ENCODE measurements around the gene GARIN5A. TPM values are rescaled to one million over a fixed set of nuclear protein-coding genes. Genes with fewer than 3 reads are reported as not detected.

GARIN5A gene
- total RNA-seq, 1 donor from 2014 or later = 11.5 TPM

DNA sequence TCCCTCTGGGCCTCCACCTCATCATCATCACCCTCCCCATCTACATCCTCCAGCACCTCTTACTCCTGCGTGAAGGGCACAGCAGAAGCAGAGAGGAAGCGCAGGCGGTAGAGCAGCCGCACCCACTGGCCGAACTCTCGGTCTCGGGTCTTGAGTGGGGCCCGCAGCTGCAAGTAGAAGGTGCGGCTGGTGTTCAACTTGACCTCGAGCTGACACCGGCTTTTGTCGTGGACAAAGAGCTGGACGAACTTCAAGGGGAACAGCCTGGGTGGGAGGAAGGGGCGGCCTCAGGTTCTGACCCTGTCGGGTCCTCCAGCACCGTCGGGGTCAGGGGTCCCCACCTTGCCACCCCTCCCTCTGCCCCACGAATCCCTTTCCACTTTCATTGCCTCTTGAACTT is 9.1 kb downstream of the GARIN5A start:
- no peaks in the 10 kb centered on the region for H3K4me1 Mint-ChIP-seq
- no peak overlapping the region for H3K4me3 Mint-ChIP-seq
- H3K27ac Mint-ChIP-seq = no peak overlapping the region
- no peaks in the 10 kb centered on the region for H3K27me3 Mint-ChIP-seq (ENCODE audit: low read depth)
- H3K9me3 Mint-ChIP-seq = no peaks in the 10 kb centered on the region
- H3K36me3 Mint-ChIP-seq = no peaks in the 10 kb centered on the region
- no peak for DNase-seq (ENCODE audit: low spot score in 2 of 2, unreplicated experiment in 2 of 2)
- TF ChIP-seq, protein P1, sequence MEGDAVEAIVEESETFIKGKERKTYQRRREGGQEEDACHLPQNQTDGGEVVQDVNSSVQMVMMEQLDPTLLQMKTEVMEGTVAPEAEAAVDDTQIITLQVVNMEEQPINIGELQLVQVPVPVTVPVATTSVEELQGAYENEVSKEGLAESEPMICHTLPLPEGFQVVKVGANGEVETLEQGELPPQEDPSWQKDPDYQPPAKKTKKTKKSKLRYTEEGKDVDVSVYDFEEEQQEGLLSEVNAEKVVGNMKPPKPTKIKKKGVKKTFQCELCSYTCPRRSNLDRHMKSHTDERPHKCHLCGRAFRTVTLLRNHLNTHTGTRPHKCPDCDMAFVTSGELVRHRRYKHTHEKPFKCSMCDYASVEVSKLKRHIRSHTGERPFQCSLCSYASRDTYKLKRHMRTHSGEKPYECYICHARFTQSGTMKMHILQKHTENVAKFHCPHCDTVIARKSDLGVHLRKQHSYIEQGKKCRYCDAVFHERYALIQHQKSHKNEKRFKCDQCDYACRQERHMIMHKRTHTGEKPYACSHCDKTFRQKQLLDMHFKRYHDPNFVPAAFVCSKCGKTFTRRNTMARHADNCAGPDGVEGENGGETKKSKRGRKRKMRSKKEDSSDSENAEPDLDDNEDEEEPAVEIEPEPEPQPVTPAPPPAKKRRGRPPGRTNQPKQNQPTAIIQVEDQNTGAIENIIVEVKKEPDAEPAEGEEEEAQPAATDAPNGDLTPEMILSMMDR (IDR thresholded peaks at IDR 0.05; ENCODE audit: unreplicated experiment) = no peak

DNA sequence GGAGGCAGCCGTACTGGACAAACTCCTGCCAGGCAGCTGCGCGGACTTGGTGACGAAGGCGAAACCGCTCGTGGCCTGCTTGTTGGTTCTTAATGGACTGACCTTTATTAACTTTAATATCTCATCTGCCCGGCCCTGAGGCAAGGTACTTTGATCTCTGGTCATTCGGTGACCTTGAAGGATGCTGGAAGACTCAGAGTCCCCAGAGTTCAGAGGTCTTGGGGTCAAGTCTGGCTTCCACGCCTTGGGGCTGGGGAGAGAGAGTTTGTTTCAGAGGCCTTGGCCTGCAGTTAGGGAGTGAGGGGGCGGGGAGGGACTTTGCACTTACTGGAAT is 10.0 kb downstream of the GARIN5A start:
- H3K27ac Mint-ChIP-seq = no peak overlapping the region
- no peak overlapping the region for H3K4me3 Mint-ChIP-seq
- no peak for DNase-seq (ENCODE audit: low spot score in 2 of 2, unreplicated experiment in 2 of 2)
- no peaks in the 10 kb centered on the region for H3K9me3 Mint-ChIP-seq
- H3K4me1 Mint-ChIP-seq = no peaks in the 10 kb centered on the region
- H3K27me3 Mint-ChIP-seq (ENCODE audit: low read depth) = no peaks in the 10 kb centered on the region
- TF ChIP-seq, protein P1 (IDR thresholded peaks at IDR 0.05; ENCODE audit: unreplicated experiment) = no peak
- no peaks in the 10 kb centered on the region for H3K36me3 Mint-ChIP-seq

DNA sequence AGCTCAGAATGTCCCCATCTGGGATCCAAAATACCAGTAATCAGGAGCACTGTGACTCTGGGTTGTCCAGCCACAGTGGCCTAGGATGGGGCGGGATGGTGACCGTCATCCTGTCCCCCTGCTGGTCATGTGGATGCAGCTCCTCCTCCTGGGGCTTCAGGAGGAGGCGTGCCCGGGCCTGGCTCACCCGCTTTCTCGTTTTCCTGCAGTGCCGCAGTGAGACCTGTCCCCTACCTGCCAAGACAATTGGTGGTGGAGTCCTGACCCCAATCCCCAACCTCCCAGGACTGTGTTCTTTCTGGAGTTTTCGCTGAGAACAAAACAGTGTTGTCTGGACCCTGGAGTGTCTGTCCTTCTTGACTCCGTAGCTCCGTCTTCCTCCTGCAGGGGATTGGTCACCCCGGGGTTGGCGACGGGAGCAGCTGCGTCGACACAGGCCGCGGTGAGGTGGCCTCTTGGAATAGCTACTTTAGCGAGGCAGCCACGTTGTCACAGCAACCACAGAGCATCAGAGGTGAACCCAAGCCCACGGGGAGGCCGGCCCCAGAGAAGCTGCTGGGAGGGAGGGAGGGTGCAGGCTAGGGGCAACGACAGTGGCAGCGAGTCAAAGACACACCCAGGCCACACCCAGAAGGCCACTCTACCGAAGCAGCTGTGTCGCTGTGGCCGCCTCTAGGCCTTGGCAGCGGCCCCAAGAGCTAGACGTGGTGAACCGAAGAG is 10.5 kb downstream of the GARIN5A start:
- H3K4me1 Mint-ChIP-seq = peaks cover 3% of the 10 kb centered on the region
- H3K27ac Mint-ChIP-seq = no peak overlapping the region
- no peak for DNase-seq (ENCODE audit: low spot score in 2 of 2, unreplicated experiment in 2 of 2)
- H3K36me3 Mint-ChIP-seq = no peaks in the 10 kb centered on the region
- H3K4me3 Mint-ChIP-seq = no peak overlapping the region
- TF ChIP-seq, protein P1 (IDR thresholded peaks at IDR 0.05; ENCODE audit: unreplicated experiment) = no peak
- no peaks in the 10 kb centered on the region for H3K27me3 Mint-ChIP-seq (ENCODE audit: low read depth)
- H3K9me3 Mint-ChIP-seq = no peaks in the 10 kb centered on the region

DNA sequence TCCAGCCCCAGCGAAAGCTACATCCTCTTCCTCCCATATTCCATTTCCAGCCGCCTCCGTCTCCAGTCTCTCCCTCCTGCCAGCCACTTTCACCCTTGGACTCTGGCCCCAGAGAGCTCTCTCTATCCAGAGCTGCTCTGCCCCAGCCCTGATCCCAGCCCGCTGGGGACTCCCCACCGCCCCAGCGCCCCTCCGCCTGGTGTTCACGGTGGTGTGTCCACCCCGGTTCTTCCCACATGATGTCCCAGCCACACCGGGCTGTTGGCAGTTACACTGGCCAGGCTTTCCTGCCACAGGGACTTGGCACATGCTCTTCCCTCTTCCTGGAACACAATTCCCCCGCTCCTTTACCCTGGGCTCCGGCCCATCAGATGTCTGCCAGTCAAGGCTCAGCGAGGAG is 11.6 kb downstream of the GARIN5A start:
- no peaks in the 10 kb centered on the region for H3K27me3 Mint-ChIP-seq (ENCODE audit: low read depth)
- H3K27ac Mint-ChIP-seq = no peak overlapping the region
- DNase-seq (ENCODE audit: low spot score in 2 of 2, unreplicated experiment in 2 of 2) = no peak
- no peaks in the 10 kb centered on the region for H3K36me3 Mint-ChIP-seq
- H3K4me1 Mint-ChIP-seq = peaks cover 8% of the 10 kb centered on the region
- no peaks in the 10 kb centered on the region for H3K9me3 Mint-ChIP-seq
- TF ChIP-seq, protein P1 (IDR thresholded peaks at IDR 0.05; ENCODE audit: unreplicated experiment) = no peak
- H3K4me3 Mint-ChIP-seq = no peak overlapping the region

DNA sequence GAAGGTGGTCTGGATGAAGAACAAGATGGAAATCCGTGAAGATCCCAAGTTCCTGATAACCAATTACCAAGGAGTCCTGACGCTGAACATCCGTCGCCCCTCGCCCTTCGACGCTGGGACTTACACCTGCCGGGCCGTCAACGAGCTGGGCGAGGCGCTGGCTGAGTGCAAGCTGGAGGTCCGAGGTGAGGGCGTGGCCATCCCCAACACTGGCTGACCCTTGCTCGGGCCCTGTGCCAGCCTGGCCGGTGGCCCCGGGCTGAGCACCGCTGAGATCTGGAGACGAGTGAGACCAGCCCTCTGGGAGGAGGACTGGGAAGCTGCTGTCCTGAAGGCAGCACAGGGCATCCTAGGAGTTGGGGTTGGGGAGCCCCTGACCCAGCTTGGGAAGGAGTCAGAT is 12.3 kb downstream of the GARIN5A start:
- no peaks in the 10 kb centered on the region for H3K36me3 Mint-ChIP-seq
- no peaks in the 10 kb centered on the region for H3K9me3 Mint-ChIP-seq
- DNase-seq (ENCODE audit: low spot score in 2 of 2, unreplicated experiment in 2 of 2) = no peak
- H3K27me3 Mint-ChIP-seq (ENCODE audit: low read depth) = no peaks in the 10 kb centered on the region
- peaks cover 10% of the 10 kb centered on the region for H3K4me1 Mint-ChIP-seq
- no peak overlapping the region for H3K4me3 Mint-ChIP-seq
- TF ChIP-seq, protein P1 (IDR thresholded peaks at IDR 0.05; ENCODE audit: unreplicated experiment) = no peak
- H3K27ac Mint-ChIP-seq = no peak overlapping the region

DNA sequence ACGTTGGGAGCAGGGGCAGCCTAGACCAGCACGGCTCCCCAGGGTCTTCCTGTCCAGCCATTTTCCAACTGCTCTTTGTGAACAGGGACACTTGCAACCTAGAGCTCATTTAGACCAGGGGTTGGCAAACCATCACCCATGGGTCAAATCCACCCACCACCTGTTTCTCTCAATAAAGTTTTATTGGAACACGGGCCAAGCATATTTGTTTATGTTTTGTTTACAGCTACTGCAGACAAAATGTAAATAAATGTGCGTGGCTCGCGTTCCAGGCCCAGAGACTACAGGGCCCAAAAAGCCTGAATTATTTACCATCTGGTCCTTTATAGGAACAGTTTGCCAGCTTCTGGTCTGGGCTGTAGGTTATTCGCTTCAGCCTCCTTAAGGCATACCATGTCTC is 13.7 kb downstream of the GARIN5A start:
- no peak for DNase-seq (ENCODE audit: low spot score in 2 of 2, unreplicated experiment in 2 of 2)
- Mint-ChIP-seq H3K9me3 (no peaks in the 10 kb centered on the region), H3K27me3 (ENCODE audit: low read depth) (no peaks in the 10 kb centered on the region), H3K36me3 (no peaks in the 10 kb centered on the region), H3K4me1 (peaks cover 10% of the 10 kb centered on the region), H3K27ac (no peak overlapping the region), H3K4me3 (no peak overlapping the region)
- TF ChIP-seq, protein P1 (IDR thresholded peaks at IDR 0.05; ENCODE audit: unreplicated experiment) = no peak

All from mesothelial cell of epicardium (in vitro differentiated cells).